ENCODE data around the gene GRIN3B.

GRIN3B gene

DNA sequence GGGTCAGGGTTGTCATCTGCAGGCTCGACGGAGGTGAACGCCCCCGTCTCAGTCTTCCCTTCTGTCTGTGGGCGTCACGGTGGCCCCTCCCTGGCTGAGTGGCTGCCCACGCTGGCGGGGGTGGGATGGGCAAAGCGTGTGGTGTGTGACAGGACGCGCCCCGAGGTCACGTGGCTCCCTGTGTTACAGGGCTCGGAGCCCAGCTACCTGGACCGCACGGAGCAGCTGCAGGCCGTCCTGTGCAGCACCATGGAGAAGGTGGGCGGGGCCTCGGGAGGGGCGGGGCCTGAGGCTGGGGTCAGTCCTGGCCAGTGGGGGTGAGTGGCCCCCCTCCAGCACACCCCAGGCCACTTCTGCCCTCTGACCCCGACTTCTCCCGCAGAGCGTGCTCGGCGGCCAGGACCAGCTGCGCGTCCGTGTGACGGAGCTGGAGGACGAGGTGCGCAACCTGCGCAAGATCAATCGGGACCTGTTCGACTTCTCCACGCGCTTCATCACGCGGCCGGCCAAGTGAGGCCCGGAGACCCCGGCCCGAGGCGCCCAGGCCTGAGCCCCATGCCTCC lies 6.3 kb upstream of the GRIN3B start:
- in situ Hi-C loops (cut with HindIII; ENCODE audit: low sequenced_read_pairs), result no loop called here

DNA sequence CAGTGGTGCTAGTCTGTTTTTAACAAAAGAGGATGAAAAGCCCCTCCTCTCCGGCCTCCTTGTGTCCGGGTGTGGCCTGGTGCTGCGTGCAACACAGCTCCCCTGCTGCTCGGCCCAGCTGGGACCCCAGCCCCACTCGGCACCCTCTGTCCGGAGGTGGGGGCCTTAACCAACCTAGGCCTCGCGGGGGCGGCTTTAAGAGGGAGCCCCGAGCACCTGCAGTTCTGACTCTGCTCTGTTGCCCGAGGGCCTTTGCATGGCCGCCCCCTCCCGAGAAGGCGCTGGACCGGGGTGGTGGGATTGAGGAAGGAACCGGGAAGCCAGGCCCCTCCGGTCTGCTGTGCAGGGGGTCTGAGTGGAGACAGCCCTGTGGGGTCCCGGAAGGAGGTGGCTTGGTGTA lies 5.7 kb upstream of the GRIN3B start:
- no peak for DNase-seq (ENCODE audit: low read depth)
- H3K4me3 ChIP-seq (ENCODE audit: low read depth, low read length), result no peak overlapping the region
- TF ChIP-seq, protein P1, sequence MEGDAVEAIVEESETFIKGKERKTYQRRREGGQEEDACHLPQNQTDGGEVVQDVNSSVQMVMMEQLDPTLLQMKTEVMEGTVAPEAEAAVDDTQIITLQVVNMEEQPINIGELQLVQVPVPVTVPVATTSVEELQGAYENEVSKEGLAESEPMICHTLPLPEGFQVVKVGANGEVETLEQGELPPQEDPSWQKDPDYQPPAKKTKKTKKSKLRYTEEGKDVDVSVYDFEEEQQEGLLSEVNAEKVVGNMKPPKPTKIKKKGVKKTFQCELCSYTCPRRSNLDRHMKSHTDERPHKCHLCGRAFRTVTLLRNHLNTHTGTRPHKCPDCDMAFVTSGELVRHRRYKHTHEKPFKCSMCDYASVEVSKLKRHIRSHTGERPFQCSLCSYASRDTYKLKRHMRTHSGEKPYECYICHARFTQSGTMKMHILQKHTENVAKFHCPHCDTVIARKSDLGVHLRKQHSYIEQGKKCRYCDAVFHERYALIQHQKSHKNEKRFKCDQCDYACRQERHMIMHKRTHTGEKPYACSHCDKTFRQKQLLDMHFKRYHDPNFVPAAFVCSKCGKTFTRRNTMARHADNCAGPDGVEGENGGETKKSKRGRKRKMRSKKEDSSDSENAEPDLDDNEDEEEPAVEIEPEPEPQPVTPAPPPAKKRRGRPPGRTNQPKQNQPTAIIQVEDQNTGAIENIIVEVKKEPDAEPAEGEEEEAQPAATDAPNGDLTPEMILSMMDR (IDR thresholded peaks at IDR 0.05; ENCODE audit: low read depth, low read length, missing control alignments), result no peak
- in situ Hi-C loops (cut with HindIII; ENCODE audit: low sequenced_read_pairs), result no loop called here

More for the DNA sequence above, 6.3 kb upstream of the GRIN3B start:
- no peak for DNase-seq (ENCODE audit: low read depth)
- no peak overlapping the region for H3K4me3 ChIP-seq (ENCODE audit: low read depth, low read length)
- TF ChIP-seq, protein P1 (IDR thresholded peaks at IDR 0.05; ENCODE audit: low read depth, low read length, missing control alignments), result no peak

DNA sequence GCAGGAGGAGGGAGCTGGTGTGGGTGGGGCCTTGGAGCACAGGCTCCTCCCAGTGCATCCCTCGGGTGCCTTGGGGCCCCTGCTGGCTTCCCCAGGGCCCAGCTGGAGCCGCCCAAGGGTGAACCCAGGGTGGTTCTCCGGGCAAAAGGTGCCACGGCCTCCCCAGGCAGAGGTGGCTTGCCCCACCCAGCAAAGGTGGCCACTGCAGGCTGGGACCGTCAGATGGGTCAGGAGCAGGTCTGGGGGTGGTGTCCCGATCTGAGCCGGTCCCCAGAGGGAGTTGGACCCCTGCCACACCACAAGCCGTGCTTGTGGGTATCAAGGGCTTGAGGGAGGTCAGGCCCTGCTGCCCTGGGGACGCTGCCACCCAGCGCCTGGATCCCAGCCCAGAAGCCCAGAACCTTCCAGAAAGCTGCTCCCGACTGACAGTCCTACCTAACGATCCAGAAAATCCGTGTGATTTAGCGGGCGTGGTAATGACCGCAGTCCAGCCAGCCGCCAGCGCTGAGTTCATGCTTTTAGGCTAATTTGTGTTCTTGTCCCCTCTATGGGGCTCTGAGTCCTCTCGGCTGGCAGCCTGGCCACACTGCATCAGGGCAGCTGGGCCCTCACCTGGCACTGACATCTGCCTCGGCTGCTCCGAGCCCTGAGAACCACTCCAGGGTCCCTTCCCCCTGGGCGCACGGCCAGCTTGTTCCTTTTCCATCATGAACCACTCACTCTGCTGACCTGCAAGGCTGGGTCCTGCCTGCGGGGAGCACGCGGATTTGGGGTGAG lies 5.0 kb upstream of the GRIN3B start:
- H3K4me3 ChIP-seq (ENCODE audit: low read depth, low read length), result no peak overlapping the region
- in situ Hi-C loops (cut with HindIII; ENCODE audit: low sequenced_read_pairs), result no loop called here
- TF ChIP-seq, protein P1 (IDR thresholded peaks at IDR 0.05; ENCODE audit: low read depth, low read length, missing control alignments), result no peak
- peak; percentile 23 for DNase-seq (ENCODE audit: low read depth)

DNA sequence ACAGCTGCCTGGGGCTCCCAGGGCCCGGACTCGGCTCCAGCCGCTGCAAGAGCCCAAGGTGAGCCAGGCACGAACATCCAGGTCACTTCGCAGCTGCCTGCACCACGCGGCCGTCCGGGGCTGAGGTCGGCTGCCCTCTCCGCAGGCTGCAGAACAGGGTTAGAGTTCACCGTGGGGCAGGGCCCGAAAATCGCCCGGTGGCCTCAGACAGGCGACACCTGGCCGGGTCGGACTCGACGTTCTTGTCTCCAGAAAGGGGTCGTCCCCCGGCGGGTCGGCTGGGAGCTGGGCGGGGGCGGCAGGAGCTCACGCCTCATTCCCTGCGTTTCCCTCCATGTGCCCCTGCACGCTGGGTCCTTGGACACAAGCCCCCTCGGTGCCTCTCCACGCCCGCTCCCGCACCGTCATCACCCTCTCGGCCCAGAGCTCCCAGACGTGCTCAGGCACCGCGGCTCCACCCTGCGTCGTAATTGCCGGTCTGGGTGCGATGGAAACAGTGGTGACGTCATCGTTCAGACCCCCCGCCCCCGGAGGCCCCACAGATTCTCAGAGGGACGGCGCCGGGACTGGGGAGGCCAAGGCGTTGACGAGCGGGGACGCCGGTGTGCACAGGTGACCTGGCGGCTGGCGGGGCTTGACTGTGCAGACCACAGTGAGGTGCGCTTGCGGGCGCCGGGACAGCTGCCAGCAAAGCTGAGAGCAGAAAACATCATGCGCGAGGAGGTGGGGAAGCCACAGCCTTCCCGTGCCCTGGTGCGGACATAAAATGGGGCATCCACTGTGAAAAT lies 4.0 kb upstream of the GRIN3B start:
- DNase-seq (ENCODE audit: low read depth), result no peak
- in situ Hi-C loops (cut with HindIII; ENCODE audit: low sequenced_read_pairs), result no loop called here
- no peak overlapping the region for H3K4me3 ChIP-seq (ENCODE audit: low read depth, low read length)
- TF ChIP-seq, protein P1 (IDR thresholded peaks at IDR 0.05; ENCODE audit: low read depth, low read length, missing control alignments), result no peak

DNA sequence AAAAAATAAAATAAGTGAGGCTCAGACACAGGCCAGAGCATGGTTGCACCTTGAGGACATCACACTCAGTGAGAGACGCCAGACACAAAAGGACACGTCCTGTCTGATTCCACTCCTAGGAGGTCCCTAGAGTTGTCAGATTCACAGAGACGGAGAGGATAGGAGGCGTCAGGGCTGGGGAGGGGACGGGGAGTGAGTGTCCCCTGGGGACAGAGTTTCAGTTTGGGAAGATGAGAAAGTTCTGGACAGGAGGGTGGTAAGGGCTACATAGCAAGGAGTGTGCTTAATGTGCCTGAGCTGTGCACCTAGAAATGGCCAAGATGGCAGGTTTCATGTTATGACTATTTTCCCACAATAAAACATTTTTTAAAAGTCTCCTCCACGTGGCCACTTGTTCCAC lies 2.2 kb upstream of the GRIN3B start:
- H3K4me3 ChIP-seq (ENCODE audit: low read depth, low read length), result no peak overlapping the region
- no peak for DNase-seq (ENCODE audit: low read depth)
- in situ Hi-C loops (cut with HindIII; ENCODE audit: low sequenced_read_pairs), result no loop called here
- TF ChIP-seq, protein P1 (IDR thresholded peaks at IDR 0.05; ENCODE audit: low read depth, low read length, missing control alignments), result no peak

DNA sequence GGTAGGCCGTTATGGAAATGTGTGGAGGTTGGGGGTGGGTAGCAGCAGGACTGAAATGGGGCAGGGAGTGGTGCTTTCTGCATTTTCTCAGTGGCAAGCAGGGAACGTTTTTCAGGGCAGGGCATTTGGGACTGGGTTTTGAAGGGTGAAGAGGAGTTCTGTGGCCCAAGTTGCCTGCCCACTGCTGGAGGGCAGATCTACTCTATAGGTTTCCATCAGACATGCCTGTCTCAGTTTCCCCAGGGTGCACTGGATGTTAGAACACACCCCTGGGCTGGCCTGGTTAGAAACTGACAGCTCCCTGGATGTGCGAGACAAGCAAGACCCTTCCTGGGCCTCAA lies 870 bp upstream of the GRIN3B start:
- no peak overlapping the region for H3K4me3 ChIP-seq (ENCODE audit: low read depth, low read length)
- in situ Hi-C loops (cut with HindIII; ENCODE audit: low sequenced_read_pairs), result no loop called here
- TF ChIP-seq, protein P1 (IDR thresholded peaks at IDR 0.05; ENCODE audit: low read depth, low read length, missing control alignments), result no peak
- no peak for DNase-seq (ENCODE audit: low read depth)

Data from astrocyte of the cerebellum (primary cell).